ENCODE data around the gene PIP4K2C.

The PIP4K2C gene

GRCh38 chr12:57623811-57624390 is 32.9 kb downstream of the PIP4K2C start:
- H3K4me3 ChIP-seq (ENCODE audit: low read length) = no peak overlapping the region
- peaks cover 5% of the 10 kb centered on the region for H3K4me1 ChIP-seq (ENCODE audit: control insufficient read depth, insufficient read depth, low read length)
- no peak overlapping the region for H3K9ac ChIP-seq (ENCODE audit: low read length)
- H3K27me3 ChIP-seq (ENCODE audit: control insufficient read depth, insufficient read depth, low read length) = peaks cover 35% of the 10 kb centered on the region
- H3K27ac ChIP-seq (ENCODE audit: low read depth, low read length) = no peak overlapping the region
- H3K36me3 ChIP-seq (ENCODE audit: control insufficient read depth, insufficient read depth, low read length) = no peaks in the 10 kb centered on the region

- Histone ChIP-seq H3K27ac (ENCODE audit: low read depth, low read length) (no peak overlapping the region), H3K27me3 (ENCODE audit: control insufficient read depth, insufficient read depth, low read length) (peaks cover 35% of the 10 kb centered on the region), H3K4me3 (ENCODE audit: low read length) (no peak overlapping the region), H3K9ac (ENCODE audit: low read length) (no peak overlapping the region), H3K36me3 (ENCODE audit: control insufficient read depth, insufficient read depth, low read length) (no peaks in the 10 kb centered on the region), H3K4me1 (ENCODE audit: control insufficient read depth, insufficient read depth, low read length) (peaks cover 5% of the 10 kb centered on the region)
Measured at GRCh38 chr12:57624441-57625220, 33.6 kb downstream of the PIP4K2C start.

GRCh38 chr12:57625261-57626032 is 34.5 kb downstream of the PIP4K2C start:
- Histone ChIP-seq H3K27me3 (ENCODE audit: control insufficient read depth, insufficient read depth, low read length) (peaks cover 32% of the 10 kb centered on the region), H3K9ac (ENCODE audit: low read length) (no peak overlapping the region), H3K27ac (ENCODE audit: low read depth, low read length) (no peak overlapping the region), H3K4me1 (ENCODE audit: control insufficient read depth, insufficient read depth, low read length) (peaks cover 5% of the 10 kb centered on the region), H3K4me3 (ENCODE audit: low read length) (no peak overlapping the region), H3K36me3 (ENCODE audit: control insufficient read depth, insufficient read depth, low read length) (no peaks in the 10 kb centered on the region)

- no peaks in the 10 kb centered on the region for H3K36me3 ChIP-seq (ENCODE audit: control insufficient read depth, insufficient read depth, low read length)
- peaks cover 4% of the 10 kb centered on the region for H3K4me1 ChIP-seq (ENCODE audit: control insufficient read depth, insufficient read depth, low read length)
- H3K9ac ChIP-seq (ENCODE audit: low read length) = no peak overlapping the region
- H3K4me3 ChIP-seq (ENCODE audit: low read length) = no peak overlapping the region
- no peak overlapping the region for H3K27ac ChIP-seq (ENCODE audit: low read depth, low read length)
- H3K27me3 ChIP-seq (ENCODE audit: control insufficient read depth, insufficient read depth, low read length) = peaks cover 32% of the 10 kb centered on the region
Measured at GRCh38 chr12:57626111-57626920, 35.3 kb downstream of the PIP4K2C start.

- H3K27me3 ChIP-seq (ENCODE audit: control insufficient read depth, insufficient read depth, low read length) = peaks cover 30% of the 10 kb centered on the region
- H3K4me3 ChIP-seq (ENCODE audit: low read length) = no peak overlapping the region
- H3K27ac ChIP-seq (ENCODE audit: low read depth, low read length) = no peak overlapping the region
- H3K4me1 ChIP-seq (ENCODE audit: control insufficient read depth, insufficient read depth, low read length) = no peaks in the 10 kb centered on the region
- no peak overlapping the region for H3K9ac ChIP-seq (ENCODE audit: low read length)
- H3K36me3 ChIP-seq (ENCODE audit: control insufficient read depth, insufficient read depth, low read length) = no peaks in the 10 kb centered on the region
Measured at GRCh38 chr12:57626921-57627445, 36.0 kb downstream of the PIP4K2C start.

- Histone ChIP-seq H3K27me3 (ENCODE audit: control insufficient read depth, insufficient read depth, low read length) (peaks cover 27% of the 10 kb centered on the region), H3K36me3 (ENCODE audit: control insufficient read depth, insufficient read depth, low read length) (no peaks in the 10 kb centered on the region), H3K4me3 (ENCODE audit: low read length) (no peak overlapping the region), H3K27ac (ENCODE audit: low read depth, low read length) (no peak overlapping the region), H3K9ac (ENCODE audit: low read length) (no peak overlapping the region), H3K4me1 (ENCODE audit: control insufficient read depth, insufficient read depth, low read length) (no peaks in the 10 kb centered on the region)
Measured at GRCh38 chr12:57627501-57628279, 36.7 kb downstream of the PIP4K2C start.

GRCh38 chr12:57628280-57629191 is 37.5 kb downstream of the PIP4K2C start:
- no peak overlapping the region for H3K9ac ChIP-seq (ENCODE audit: low read length)
- no peak overlapping the region for H3K4me3 ChIP-seq (ENCODE audit: low read length)
- H3K27me3 ChIP-seq (ENCODE audit: control insufficient read depth, insufficient read depth, low read length) = peaks cover 27% of the 10 kb centered on the region
- no peaks in the 10 kb centered on the region for H3K4me1 ChIP-seq (ENCODE audit: control insufficient read depth, insufficient read depth, low read length)
- no peaks in the 10 kb centered on the region for H3K36me3 ChIP-seq (ENCODE audit: control insufficient read depth, insufficient read depth, low read length)
- no peak overlapping the region for H3K27ac ChIP-seq (ENCODE audit: low read depth, low read length)

GRCh38 chr12:57629897-57630471 is 39.0 kb downstream of the PIP4K2C start:
- Histone ChIP-seq H3K27me3 (ENCODE audit: control insufficient read depth, insufficient read depth, low read length) (peaks cover 20% of the 10 kb centered on the region), H3K4me1 (ENCODE audit: control insufficient read depth, insufficient read depth, low read length) (no peaks in the 10 kb centered on the region), H3K4me3 (ENCODE audit: low read length) (no peak overlapping the region)

GRCh38 chr12:57630891-57631433 is 40.0 kb downstream of the PIP4K2C start:
- no peak overlapping the region for H3K4me3 ChIP-seq (ENCODE audit: low read length)
- no peaks in the 10 kb centered on the region for H3K36me3 ChIP-seq (ENCODE audit: control insufficient read depth, insufficient read depth, low read length)
- H3K4me1 ChIP-seq (ENCODE audit: control insufficient read depth, insufficient read depth, low read length) = no peaks in the 10 kb centered on the region
- no peak overlapping the region for H3K27ac ChIP-seq (ENCODE audit: low read depth, low read length)
- peaks cover 16% of the 10 kb centered on the region for H3K27me3 ChIP-seq (ENCODE audit: control insufficient read depth, insufficient read depth, low read length)
- H3K9ac ChIP-seq (ENCODE audit: low read length) = no peak overlapping the region

More at GRCh38 chr12:57629897-57630471, 39.0 kb downstream of the PIP4K2C start:
- no peak overlapping the region for H3K27ac ChIP-seq (ENCODE audit: low read depth, low read length)
- no peak overlapping the region for H3K9ac ChIP-seq (ENCODE audit: low read length)
- no peaks in the 10 kb centered on the region for H3K36me3 ChIP-seq (ENCODE audit: control insufficient read depth, insufficient read depth, low read length)

- Histone ChIP-seq H3K4me3 (ENCODE audit: low read length) (peak overlapping the region; percentile 54), H3K36me3 (ENCODE audit: control insufficient read depth, insufficient read depth, low read length) (no peaks in the 10 kb centered on the region), H3K4me1 (ENCODE audit: control insufficient read depth, insufficient read depth, low read length) (no peaks in the 10 kb centered on the region), H3K9ac (ENCODE audit: low read length) (no peak overlapping the region), H3K27me3 (ENCODE audit: control insufficient read depth, insufficient read depth, low read length) (peaks cover 13% of the 10 kb centered on the region), H3K27ac (ENCODE audit: low read depth, low read length) (no peak overlapping the region)
Measured at GRCh38 chr12:57631566-57632072, 40.6 kb downstream of the PIP4K2C start.
